ENCODE measurements around the gene GPLD1.

GRCh38 chr6:24401458-24401857, 87.9 kb downstream of the GPLD1 start:
- no peak for TF ChIP-seq CTCF (conservative IDR thresholded peaks at IDR 0.05 in 1 of 2, IDR thresholded peaks at IDR 0.05 in 1 of 2; ENCODE audit: extremely low read depth in 1 of 2, insufficient read depth in 1 of 2, low read depth in 1 of 2, low read length in 2 of 2)
- TF ChIP-seq EZH2 (IDR thresholded peaks at IDR 0.05; ENCODE audit: borderline replicate concordance, low read length) = no peak

Data from mammary epithelial cell (primary cell).